GM19397 (cell line): ENCODE results near the gene DCAF5.
"Not testable (repeated sequence)": the region's sequence is repeated elsewhere in the genome, so short reads cannot be mapped to it uniquely, and the experiment has no call there.

Source experiments
- ATAC-seq: cut with Tn5 transposase; IDR thresholded peaks from one replicate; pipeline ENCODE4 v1.9.1; 2021; ENCODE audit warnings: mild to moderate bottlenecking, moderate library complexity; ENCODE audit not compliant: unreplicated experiment

Gene DCAF5

GRCh38 chr14:69152902-69153151 lies at the start of gene DCAF5:
Gene DCAF5 (minus strand): TSS chr14:69153119. CDS start chr14:69152978, 141 bp downstream.
- ATAC-seq = no peak

- ATAC-seq = no peak
Measured at GRCh38 chr14:69199786-69200185, 46.9 kb upstream of the DCAF5 start.

GRCh38 chr14:69193721-69194120 lies 40.8 kb upstream of the DCAF5 start:
- ATAC-seq = no peak

- ATAC-seq = peak; percentile 87
Measured at GRCh38 chr14:69191340-69192111, 38.6 kb upstream of the DCAF5 start, which contains the start of gene EXD2. Gene EXD2 (plus strand): TSS chr14:69191498. CDS start chr14:69209471, 17,973 bp downstream.

- no peak for ATAC-seq
Measured at GRCh38 chr14:69190191-69190590, 37.3 kb upstream of the DCAF5 start.

GRCh38 chr14:69183735-69184134 lies 30.8 kb upstream of the DCAF5 start:
- no peak for ATAC-seq

GRCh38 chr14:69182580-69182979 lies 29.7 kb upstream of the DCAF5 start:
- not testable (repeated sequence) for ATAC-seq

- ATAC-seq = no peak
Measured at GRCh38 chr14:69181491-69181890, 28.6 kb upstream of the DCAF5 start.

DNA sequence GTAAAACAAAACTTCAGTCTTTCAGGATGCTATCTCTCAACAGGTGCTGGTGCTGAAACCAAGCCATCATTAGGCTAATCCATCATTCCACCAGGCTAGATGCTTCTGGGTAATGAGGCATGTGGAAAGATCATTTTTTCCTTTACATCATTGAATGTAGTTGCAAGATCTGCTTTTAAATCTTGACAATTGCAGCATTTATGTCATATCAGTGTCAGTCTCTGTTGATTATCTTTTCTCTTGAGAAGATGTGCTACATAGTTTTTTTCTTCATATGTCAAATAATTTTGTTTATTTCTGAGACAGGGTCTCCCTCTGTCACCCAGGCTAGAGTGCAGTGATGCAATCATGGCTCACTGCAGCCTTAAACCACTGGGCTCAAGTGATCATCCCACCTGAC lies 22.2 kb upstream of the DCAF5 start:
- ATAC-seq = no peak

DNA sequence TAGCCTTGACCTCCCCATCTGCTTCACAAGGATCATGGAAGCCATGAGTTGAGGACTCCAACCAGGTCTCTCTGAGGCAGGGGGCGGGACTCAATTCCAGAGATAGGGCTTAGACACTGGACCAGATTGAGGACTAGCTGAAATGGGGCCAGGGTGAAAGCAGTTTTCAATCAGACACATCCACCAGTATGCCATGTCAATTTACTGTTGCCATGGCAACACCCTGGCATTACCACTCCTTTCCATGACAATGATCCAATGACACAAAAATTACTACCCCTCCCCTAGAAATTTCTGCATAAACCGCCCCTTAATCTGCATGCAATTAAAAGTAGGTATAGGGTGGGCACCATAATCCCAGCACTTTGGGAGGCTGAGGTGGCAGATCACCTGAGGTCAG lies 18.6 kb upstream of the DCAF5 start:
- no peak for ATAC-seq

GRCh38 chr14:69170839-69171238 lies 17.9 kb upstream of the DCAF5 start:
- no peak for ATAC-seq

DNA sequence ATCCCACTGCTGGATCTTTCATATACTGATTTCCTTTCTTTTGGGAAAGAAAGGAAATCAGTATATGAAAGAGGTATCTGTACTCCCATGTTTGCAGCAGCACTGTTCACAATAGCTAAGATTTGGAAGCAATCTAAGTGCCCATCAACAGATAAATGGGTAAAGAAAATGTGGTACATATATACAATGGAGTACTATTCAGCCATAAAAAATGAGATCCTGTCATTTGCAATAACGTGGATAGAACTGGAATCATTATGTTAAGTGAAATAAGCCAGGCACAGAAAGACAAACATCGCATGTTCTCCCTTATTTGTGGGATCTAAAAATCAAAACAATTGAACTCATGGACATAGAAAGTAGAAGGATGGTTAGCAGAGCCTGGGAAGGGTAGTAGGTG lies 12.9 kb upstream of the DCAF5 start:
- ATAC-seq = not testable (repeated sequence)

- ATAC-seq = no peak
Measured at GRCh38 chr14:69161590-69161989, 8.7 kb upstream of the DCAF5 start.

- no peak for ATAC-seq
Measured at GRCh38 chr14:69156224-69156623, 3.3 kb upstream of the DCAF5 start.

GRCh38 chr14:69154779-69155178 lies 1.9 kb upstream of the DCAF5 start:
- ATAC-seq = no peak

DNA sequence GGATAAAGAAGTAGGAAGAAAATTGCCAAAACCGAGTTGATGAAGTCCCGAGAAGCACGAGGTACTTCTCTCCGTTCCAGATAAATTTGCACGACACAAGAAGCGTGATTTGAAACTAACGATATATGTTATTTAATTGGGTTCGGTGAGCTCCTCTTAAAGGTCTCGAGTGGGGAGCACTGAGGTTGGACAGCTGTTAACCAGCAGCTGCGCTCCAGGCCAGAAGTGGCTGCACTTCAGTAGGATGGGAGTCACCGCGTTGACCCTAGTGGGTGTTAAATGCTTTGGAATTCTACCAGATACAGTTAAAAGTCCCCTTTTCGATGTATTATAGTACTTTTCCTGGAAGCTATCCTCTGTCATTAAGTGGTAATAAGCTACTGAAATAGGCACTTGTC lies 953 bp upstream of the DCAF5 start:
- ATAC-seq = no peak

GRCh38 chr14:69153152-69153872 lies 393 bp upstream of the DCAF5 start:
- peak; percentile 83 for ATAC-seq

DNA sequence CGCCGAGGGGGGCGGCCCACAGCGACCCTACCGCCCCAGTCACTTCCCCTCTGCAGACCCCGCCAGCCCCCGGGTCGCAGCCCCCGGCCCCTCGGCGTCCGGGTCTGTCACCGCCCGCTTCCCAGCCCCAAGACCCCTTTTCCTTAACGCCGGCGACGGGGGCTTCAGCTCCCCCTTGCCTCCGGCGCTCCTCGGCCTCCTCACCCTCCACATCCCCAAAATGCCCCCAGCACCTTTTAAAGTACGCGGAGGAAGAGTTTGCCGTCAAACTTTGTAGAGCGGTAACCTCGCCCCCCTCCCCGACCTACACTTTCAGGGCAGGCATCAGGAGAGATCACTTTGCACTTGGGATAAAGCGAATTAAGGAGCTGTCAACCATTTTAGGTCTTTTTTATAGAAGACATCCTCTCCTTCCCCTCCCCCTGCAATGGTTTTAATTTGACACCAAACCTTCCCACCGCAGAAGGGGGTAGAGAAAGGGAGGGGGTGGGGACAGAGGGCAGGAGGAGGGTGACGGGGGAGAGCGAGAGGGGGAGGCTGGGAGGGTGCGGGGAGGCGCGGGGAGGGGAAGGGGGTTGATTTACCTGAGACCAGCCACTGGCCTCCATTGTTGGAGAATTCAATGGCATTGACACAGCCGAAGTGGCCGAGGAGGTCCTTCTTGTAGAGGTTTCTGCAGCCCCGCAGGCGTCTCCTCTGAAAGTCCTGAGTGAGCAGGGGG lies 578 bp downstream of the DCAF5 start:
- ATAC-seq = no peak

DNA sequence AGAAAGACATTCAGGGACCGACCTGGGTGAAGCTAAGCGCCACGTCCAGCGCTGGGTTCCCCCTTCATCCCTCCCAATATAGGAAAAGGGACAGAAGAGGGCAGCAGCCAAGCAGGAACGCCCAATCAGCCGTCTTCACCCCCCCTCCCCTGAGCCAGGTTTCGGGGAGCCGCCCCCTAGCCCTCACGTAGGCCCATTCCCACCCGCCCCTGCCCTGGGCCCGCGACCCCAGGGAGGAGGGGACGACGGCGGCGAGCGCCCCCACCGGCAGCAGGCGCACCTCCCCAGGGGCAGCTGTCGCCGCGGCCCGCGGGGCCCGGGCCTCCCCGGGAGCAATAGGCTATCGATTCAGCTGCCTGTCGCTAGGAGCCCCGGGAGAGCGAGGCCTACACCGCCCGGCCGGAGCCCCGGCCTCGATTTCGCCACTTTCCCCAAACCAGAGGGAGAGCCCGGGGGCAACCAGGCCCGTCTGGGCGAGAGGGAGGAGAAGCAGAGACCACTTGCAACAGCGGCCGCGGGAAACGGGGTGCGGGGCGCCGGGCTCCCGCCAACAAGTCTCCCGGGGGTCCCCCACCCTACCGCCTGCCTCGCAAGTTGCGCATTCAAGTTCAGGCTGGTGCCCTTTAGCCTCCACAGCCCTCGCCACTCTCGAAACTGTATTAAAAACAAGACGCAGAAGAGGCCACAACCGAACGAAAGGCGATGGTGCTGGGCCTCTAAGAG lies 1.3 kb downstream of the DCAF5 start:
- ATAC-seq = peak; percentile 43

DNA sequence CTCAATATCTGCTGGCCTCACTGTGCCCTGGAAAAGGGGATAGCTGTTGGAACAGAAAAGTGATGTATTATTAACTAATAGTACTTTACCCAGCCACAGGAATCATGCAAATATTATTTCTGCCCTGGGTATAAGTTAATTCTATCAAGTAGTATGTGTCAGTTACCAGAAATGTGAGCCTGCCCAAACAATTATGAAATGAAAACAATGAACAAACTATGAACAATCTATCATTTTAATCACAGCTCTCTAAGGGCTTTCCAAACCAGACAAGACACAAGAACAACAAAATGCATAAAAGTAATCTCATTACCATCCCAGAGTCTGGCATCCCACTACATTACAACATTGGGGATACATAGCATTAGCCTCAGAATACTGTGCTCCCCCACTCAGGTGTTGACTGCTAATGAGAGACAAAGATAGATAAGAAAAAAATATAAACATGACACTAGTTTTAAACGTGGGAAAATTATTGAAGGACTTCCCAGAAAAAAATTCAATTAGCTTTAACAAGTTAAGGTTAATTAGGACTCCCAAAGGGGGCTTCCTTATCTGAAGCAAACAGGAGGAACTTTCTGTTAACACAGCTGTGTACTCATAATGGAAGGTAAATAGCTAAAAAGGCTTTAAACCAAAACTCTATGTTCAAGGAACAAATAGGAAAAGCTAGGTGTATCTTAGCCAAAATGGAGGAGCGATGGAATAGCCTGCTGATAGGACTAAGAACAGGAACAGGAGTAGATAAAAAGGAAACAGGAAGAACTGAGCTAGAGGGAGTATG lies 3.3 kb downstream of the DCAF5 start:
- no peak for ATAC-seq
